GM21367 (cell line): Measurements from ENCODE around the gene NLE1.
"Not testable (repeated sequence)": the region's sequence is repeated elsewhere in the genome, so short reads cannot be mapped to it uniquely, and the experiment has no call there.

Source experiments
- ATAC-seq: cut with Tn5 transposase; IDR thresholded peaks from one replicate; pipeline ENCODE4 v1.9.1; 2021; ENCODE audit not compliant: unreplicated experiment

The NLE1 gene

GRCh38 chr17:35129973-35130351, 12.1 kb downstream of the NLE1 start:
- no peak for ATAC-seq

- ATAC-seq: no peak
Observed at GRCh38 chr17:35129154-35129972, 12.7 kb downstream of the NLE1 start.

GRCh38 chr17:35127751-35128514, 14.2 kb downstream of the NLE1 start:
- no peak for ATAC-seq

GRCh38 chr17:35121315-35121714, 20.8 kb downstream of the NLE1 start, which contains the start of gene FNDC8:
TSS of gene FNDC8 (plus strand) at chr17:35121615. CDS start at chr17:35121694, 79 bp downstream.
- no peak for ATAC-seq

GRCh38 chr17:35119370-35120165, 22.5 kb downstream of the NLE1 start, which contains the start of gene RAD51D:
TSS of gene RAD51D (minus strand) at chr17:35119860. CDS start at chr17:35119613, 247 bp downstream.
- no peak for ATAC-seq

- no peak for ATAC-seq
Observed at GRCh38 chr17:35117984-35118383, 24.1 kb downstream of the NLE1 start.

GRCh38 chr17:35116845-35117244, 25.3 kb downstream of the NLE1 start:
- ATAC-seq: no peak

GRCh38 chr17:35110791-35111190, 31.3 kb downstream of the NLE1 start:
- ATAC-seq: not testable (repeated sequence)

GRCh38 chr17:35104844-35105450, 37.2 kb downstream of the NLE1 start:
- no peak for ATAC-seq

GRCh38 chr17:35103271-35103670, 38.8 kb downstream of the NLE1 start:
- ATAC-seq: no peak

GRCh38 chr17:35101725-35102124, 40.4 kb downstream of the NLE1 start:
- ATAC-seq: no peak

- ATAC-seq: no peak
Observed at GRCh38 chr17:35101036-35101435, 41.1 kb downstream of the NLE1 start.

GRCh38 chr17:35099908-35100307, 42.2 kb downstream of the NLE1 start:
- ATAC-seq: no peak

GRCh38 chr17:35097776-35098175, 44.3 kb downstream of the NLE1 start:
- no peak for ATAC-seq

GRCh38 chr17:35095741-35096140, 46.4 kb downstream of the NLE1 start:
- no peak for ATAC-seq

GRCh38 chr17:35094902-35095301, 47.2 kb downstream of the NLE1 start:
- no peak for ATAC-seq

GRCh38 chr17:35090707-35091106, 51.4 kb downstream of the NLE1 start:
- ATAC-seq: not testable (repeated sequence)

- peak; percentile 14 for ATAC-seq
Observed at GRCh38 chr17:35089586-35090296, 52.4 kb downstream of the NLE1 start.

- ATAC-seq: peak; percentile 70
Observed at GRCh38 chr17:35088881-35089585, 53.1 kb downstream of the NLE1 start.
